GDM1 (cell line): Measurements from ENCODE around the gene TTBK2.
"Not testable (repeated sequence)": the region's sequence is repeated elsewhere in the genome, so short reads cannot be mapped to it uniquely, and the experiment has no call there.

Experiments used
- DNase-seq: peaks from one replicate; lab custom pipeline; 2025; lab: John Stamatoyannopoulos, UW

TTBK2 gene

GRCh38 chr15:42920519-42921341 lies at the start of gene TTBK2:
TTBK2 (minus strand) TSS chr15:42920778; CDS start chr15:42878617, 42,161 bp downstream.
- DNase-seq: peak; percentile 98

GRCh38 chr15:42964476-42964875 lies 43.9 kb upstream of the TTBK2 start:
- DNase-seq: no peak

- DNase-seq: no peak
These were observed 34.9 kb upstream of the TTBK2 start for GRCh38 chr15:42955518-42955917.

- DNase-seq: no peak
These were observed 33.7 kb upstream of the TTBK2 start for GRCh38 chr15:42954291-42954690.

GRCh38 chr15:42948898-42949297 lies 28.3 kb upstream of the TTBK2 start:
- DNase-seq: not testable (repeated sequence)

GRCh38 chr15:42940527-42940926 lies 19.9 kb upstream of the TTBK2 start:
- no peak for DNase-seq

- DNase-seq: no peak
These were observed 19.3 kb upstream of the TTBK2 start for GRCh38 chr15:42939841-42940240.

- no peak for DNase-seq
These were observed 16.6 kb upstream of the TTBK2 start for GRCh38 chr15:42937143-42937542.

- no peak for DNase-seq
These were observed 13.5 kb upstream of the TTBK2 start for GRCh38 chr15:42933886-42934667.

- no peak for DNase-seq
These were observed 12.4 kb upstream of the TTBK2 start for GRCh38 chr15:42932833-42933515.

- no peak for DNase-seq
These were observed 11.3 kb upstream of the TTBK2 start for GRCh38 chr15:42931702-42932486.

- DNase-seq: no peak
These were observed 8.8 kb upstream of the TTBK2 start for GRCh38 chr15:42929306-42929848.

GRCh38 chr15:42921342-42921731 lies 759 bp upstream of the TTBK2 start:
- DNase-seq: no peak

GRCh38 chr15:42919799-42920518 lies 619 bp downstream of the TTBK2 start:
- no peak for DNase-seq

GRCh38 chr15:42919308-42919707 lies 1.3 kb downstream of the TTBK2 start:
- DNase-seq: no peak

- no peak for DNase-seq
These were observed 2.5 kb downstream of the TTBK2 start for GRCh38 chr15:42918047-42918446.

GRCh38 chr15:42915654-42916315 lies 4.8 kb downstream of the TTBK2 start:
- DNase-seq: no peak

- DNase-seq: peak; percentile 47
These were observed 5.7 kb downstream of the TTBK2 start for GRCh38 chr15:42914728-42915497.

GRCh38 chr15:42911058-42911592 lies 9.5 kb downstream of the TTBK2 start:
- DNase-seq: no peak
